ENCODE results near the gene NAE1. TPM values are rescaled to one million over a fixed set of nuclear protein-coding genes. Genes with fewer than 3 reads are reported as not detected.

NAE1 gene
- total and polyA plus RNA-seq, 2 donors (not counting 1 experiment from before 2014, with no cell fraction given), result 47.4 to 59.7 TPM

DNA sequence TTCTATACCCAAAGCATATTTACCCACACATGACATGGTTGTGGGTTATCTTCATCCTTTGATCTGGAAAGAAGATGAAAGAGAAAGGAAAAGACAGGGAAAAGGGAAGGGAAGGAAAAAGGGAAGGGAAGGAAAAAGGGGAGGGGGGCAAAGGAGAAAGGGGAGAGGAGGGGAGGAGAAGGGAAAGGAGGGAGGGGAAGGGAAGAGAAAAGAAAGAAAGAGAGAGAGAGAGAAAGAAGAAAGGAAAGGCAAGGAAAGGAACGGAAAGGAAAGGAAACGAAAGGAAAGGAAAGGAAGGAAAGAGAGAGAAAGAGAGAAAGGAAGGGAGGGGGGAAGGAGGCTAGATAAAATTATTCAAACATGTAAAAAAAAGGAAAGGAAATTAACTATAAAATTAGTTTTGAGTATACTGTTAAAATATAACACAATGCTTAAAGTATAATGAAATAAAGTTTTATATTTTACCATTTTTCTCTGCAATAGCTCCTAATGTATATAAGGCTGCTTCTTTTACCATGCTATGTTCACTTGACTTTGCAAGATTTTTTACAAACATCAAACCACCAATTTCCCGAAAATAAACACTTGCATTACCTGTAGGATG lies 40.5 kb downstream of the NAE1 start:
- Histone ChIP-seq H2AFZ (ENCODE audit: low read length) (no peak overlapping the region), H3K4me3 (replicated peaks in 1 of 4; ENCODE audit: control extremely low read depth in 1 of 4, insufficient read depth in 1 of 4, low read depth in 3 of 4, low read length in 4 of 4) (no peak overlapping the region), H3K27ac (ENCODE audit: insufficient read depth, low read length) (no peak overlapping the region), H3K36me3 (ENCODE audit: control insufficient read depth, insufficient read depth, low read length) (no peaks in the 10 kb centered on the region), H3K79me2 (ENCODE audit: control insufficient read depth, insufficient read depth, low read length) (no peaks in the 10 kb centered on the region), H3K27me3 (ENCODE audit: control insufficient read depth, insufficient read depth, low read length) (no peaks in the 10 kb centered on the region), H3K9ac (ENCODE audit: insufficient read depth, low read length) (no peak overlapping the region), H3K4me1 (ENCODE audit: control insufficient read depth, extremely low read depth, insufficient read depth, low read length) (no peaks in the 10 kb centered on the region), H3K9me3 (ENCODE audit: control insufficient read depth, insufficient read depth, low read depth, low read length) (no peaks in the 10 kb centered on the region), H4K20me1 (ENCODE audit: control insufficient read depth, extremely low read depth, insufficient read depth, low read length) (no peaks in the 10 kb centered on the region), H3K4me2 (ENCODE audit: extremely low read depth, insufficient read depth, low read length) (no peak overlapping the region)
- no peak for DNase-seq (ENCODE audit: low read depth in 2 of 2)
- TF ChIP-seq CTCF (conservative IDR thresholded peaks at IDR 0.05 in 1 of 2, IDR thresholded peaks at IDR 0.05 in 1 of 2; ENCODE audit: low read depth in 1 of 2, low read length in 2 of 2) (no peak), EZH2 (IDR thresholded peaks at IDR 0.05; ENCODE audit: low read length, missing control alignments) (no peak)

- no peaks in the 10 kb centered on the region for H3K4me1 ChIP-seq (ENCODE audit: control insufficient read depth, extremely low read depth, insufficient read depth, low read length)
- H2AFZ ChIP-seq (ENCODE audit: low read length), result no peak overlapping the region
- no peak overlapping the region for H3K27ac ChIP-seq (ENCODE audit: insufficient read depth, low read length)
- no peaks in the 10 kb centered on the region for H3K9me3 ChIP-seq (ENCODE audit: control insufficient read depth, insufficient read depth, low read depth, low read length)
- no peaks in the 10 kb centered on the region for H3K36me3 ChIP-seq (ENCODE audit: control insufficient read depth, insufficient read depth, low read length)
- H3K4me3 ChIP-seq (replicated peaks in 1 of 4; ENCODE audit: control extremely low read depth in 1 of 4, insufficient read depth in 1 of 4, low read depth in 3 of 4, low read length in 4 of 4), result no peak overlapping the region
- DNase-seq (ENCODE audit: low read depth in 2 of 2), result no peak
- TF ChIP-seq EZH2 (IDR thresholded peaks at IDR 0.05; ENCODE audit: low read length, missing control alignments) (no peak), CTCF (conservative IDR thresholded peaks at IDR 0.05 in 1 of 2, IDR thresholded peaks at IDR 0.05 in 1 of 2; ENCODE audit: low read depth in 1 of 2, low read length in 2 of 2) (no peak)
- no peaks in the 10 kb centered on the region for H3K79me2 ChIP-seq (ENCODE audit: control insufficient read depth, insufficient read depth, low read length)
- no peaks in the 10 kb centered on the region for H3K27me3 ChIP-seq (ENCODE audit: control insufficient read depth, insufficient read depth, low read length)
- no peak overlapping the region for H3K9ac ChIP-seq (ENCODE audit: insufficient read depth, low read length)
- no peak overlapping the region for H3K4me2 ChIP-seq (ENCODE audit: extremely low read depth, insufficient read depth, low read length)
- no peaks in the 10 kb centered on the region for H4K20me1 ChIP-seq (ENCODE audit: control insufficient read depth, extremely low read depth, insufficient read depth, low read length)
Measured at GRCh38 chr16:66787427-66787826, 43.3 kb downstream of the NAE1 start.

- Histone ChIP-seq H3K9me3 (ENCODE audit: control insufficient read depth, insufficient read depth, low read depth, low read length) (no peaks in the 10 kb centered on the region), H3K4me1 (ENCODE audit: control insufficient read depth, extremely low read depth, insufficient read depth, low read length) (no peaks in the 10 kb centered on the region), H3K4me2 (ENCODE audit: extremely low read depth, insufficient read depth, low read length) (no peak overlapping the region), H3K4me3 (replicated peaks in 1 of 4; ENCODE audit: control extremely low read depth in 1 of 4, insufficient read depth in 1 of 4, low read depth in 3 of 4, low read length in 4 of 4) (no peak overlapping the region), H3K27ac (ENCODE audit: insufficient read depth, low read length) (no peak overlapping the region), H3K79me2 (ENCODE audit: control insufficient read depth, insufficient read depth, low read length) (no peaks in the 10 kb centered on the region), H3K36me3 (ENCODE audit: control insufficient read depth, insufficient read depth, low read length) (no peaks in the 10 kb centered on the region), H3K9ac (ENCODE audit: insufficient read depth, low read length) (no peak overlapping the region), H4K20me1 (ENCODE audit: control insufficient read depth, extremely low read depth, insufficient read depth, low read length) (no peaks in the 10 kb centered on the region), H2AFZ (ENCODE audit: low read length) (no peak overlapping the region), H3K27me3 (ENCODE audit: control insufficient read depth, insufficient read depth, low read length) (no peaks in the 10 kb centered on the region)
- no peak for DNase-seq (ENCODE audit: low read depth in 2 of 2)
- TF ChIP-seq EZH2 (IDR thresholded peaks at IDR 0.05; ENCODE audit: low read length, missing control alignments) (no peak), CTCF (conservative IDR thresholded peaks at IDR 0.05 in 1 of 2, IDR thresholded peaks at IDR 0.05 in 1 of 2; ENCODE audit: low read depth in 1 of 2, low read length in 2 of 2) (no peak)
Measured at GRCh38 chr16:66786551-66786950, 44.2 kb downstream of the NAE1 start.
